ENCODE results near the gene PDE6G.

The PDE6G gene

DNA sequence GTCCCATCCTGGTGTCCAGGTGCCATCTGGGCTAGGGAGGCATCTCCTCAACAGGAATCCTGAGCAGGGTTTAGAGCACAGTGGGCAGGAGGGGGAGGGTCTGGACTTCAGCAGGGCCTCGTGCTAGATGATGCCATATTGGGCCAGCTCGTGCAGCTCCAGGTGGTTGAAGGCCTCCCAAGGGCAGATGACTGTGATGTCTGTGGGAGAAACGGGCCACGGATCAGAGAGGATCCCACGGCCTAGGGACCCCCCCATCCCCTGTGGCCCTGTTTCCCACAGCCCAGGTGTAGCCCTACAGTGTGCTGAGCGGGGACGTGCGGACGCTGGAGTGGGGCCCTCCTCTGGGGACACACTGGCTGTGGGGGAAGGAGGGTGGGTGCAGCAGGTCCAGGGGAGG lies 5.4 kb downstream of the PDE6G start:
- DNase-seq (ENCODE audit: insufficient read length, low spot score) = no peak
- no peak for FAIRE-seq
- TF ChIP-seq, protein P1, sequence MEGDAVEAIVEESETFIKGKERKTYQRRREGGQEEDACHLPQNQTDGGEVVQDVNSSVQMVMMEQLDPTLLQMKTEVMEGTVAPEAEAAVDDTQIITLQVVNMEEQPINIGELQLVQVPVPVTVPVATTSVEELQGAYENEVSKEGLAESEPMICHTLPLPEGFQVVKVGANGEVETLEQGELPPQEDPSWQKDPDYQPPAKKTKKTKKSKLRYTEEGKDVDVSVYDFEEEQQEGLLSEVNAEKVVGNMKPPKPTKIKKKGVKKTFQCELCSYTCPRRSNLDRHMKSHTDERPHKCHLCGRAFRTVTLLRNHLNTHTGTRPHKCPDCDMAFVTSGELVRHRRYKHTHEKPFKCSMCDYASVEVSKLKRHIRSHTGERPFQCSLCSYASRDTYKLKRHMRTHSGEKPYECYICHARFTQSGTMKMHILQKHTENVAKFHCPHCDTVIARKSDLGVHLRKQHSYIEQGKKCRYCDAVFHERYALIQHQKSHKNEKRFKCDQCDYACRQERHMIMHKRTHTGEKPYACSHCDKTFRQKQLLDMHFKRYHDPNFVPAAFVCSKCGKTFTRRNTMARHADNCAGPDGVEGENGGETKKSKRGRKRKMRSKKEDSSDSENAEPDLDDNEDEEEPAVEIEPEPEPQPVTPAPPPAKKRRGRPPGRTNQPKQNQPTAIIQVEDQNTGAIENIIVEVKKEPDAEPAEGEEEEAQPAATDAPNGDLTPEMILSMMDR (IDR thresholded peaks at IDR 0.05; ENCODE audit: insufficient read depth, missing control alignments) = no peak

- FAIRE-seq = no peak
- TF ChIP-seq, protein P1 (IDR thresholded peaks at IDR 0.05; ENCODE audit: insufficient read depth, missing control alignments) = no peak
- no peak for DNase-seq (ENCODE audit: insufficient read length, low spot score)
Observed at GRCh38 chr17:81648707-81649085, 7.6 kb downstream of the PDE6G start.

- no peak for FAIRE-seq
- DNase-seq (ENCODE audit: insufficient read length, low spot score) = no peak
- TF ChIP-seq, protein P1 (IDR thresholded peaks at IDR 0.05; ENCODE audit: insufficient read depth, missing control alignments) = no peak
Observed at GRCh38 chr17:81648013-81648706, 8.2 kb downstream of the PDE6G start.

- TF ChIP-seq, protein P1 (IDR thresholded peaks at IDR 0.05; ENCODE audit: insufficient read depth, missing control alignments) = no peak
- DNase-seq (ENCODE audit: insufficient read length, low spot score) (no peak), FAIRE-seq (no peak)
Observed at GRCh38 chr17:81647640-81648012, 8.7 kb downstream of the PDE6G start.

- no peak for DNase-seq (ENCODE audit: insufficient read length, low spot score)
- no peak for FAIRE-seq
- TF ChIP-seq, protein P1 (IDR thresholded peaks at IDR 0.05; ENCODE audit: insufficient read depth, missing control alignments) = no peak
Observed at GRCh38 chr17:81646869-81647600, 9.3 kb downstream of the PDE6G start.

DNA sequence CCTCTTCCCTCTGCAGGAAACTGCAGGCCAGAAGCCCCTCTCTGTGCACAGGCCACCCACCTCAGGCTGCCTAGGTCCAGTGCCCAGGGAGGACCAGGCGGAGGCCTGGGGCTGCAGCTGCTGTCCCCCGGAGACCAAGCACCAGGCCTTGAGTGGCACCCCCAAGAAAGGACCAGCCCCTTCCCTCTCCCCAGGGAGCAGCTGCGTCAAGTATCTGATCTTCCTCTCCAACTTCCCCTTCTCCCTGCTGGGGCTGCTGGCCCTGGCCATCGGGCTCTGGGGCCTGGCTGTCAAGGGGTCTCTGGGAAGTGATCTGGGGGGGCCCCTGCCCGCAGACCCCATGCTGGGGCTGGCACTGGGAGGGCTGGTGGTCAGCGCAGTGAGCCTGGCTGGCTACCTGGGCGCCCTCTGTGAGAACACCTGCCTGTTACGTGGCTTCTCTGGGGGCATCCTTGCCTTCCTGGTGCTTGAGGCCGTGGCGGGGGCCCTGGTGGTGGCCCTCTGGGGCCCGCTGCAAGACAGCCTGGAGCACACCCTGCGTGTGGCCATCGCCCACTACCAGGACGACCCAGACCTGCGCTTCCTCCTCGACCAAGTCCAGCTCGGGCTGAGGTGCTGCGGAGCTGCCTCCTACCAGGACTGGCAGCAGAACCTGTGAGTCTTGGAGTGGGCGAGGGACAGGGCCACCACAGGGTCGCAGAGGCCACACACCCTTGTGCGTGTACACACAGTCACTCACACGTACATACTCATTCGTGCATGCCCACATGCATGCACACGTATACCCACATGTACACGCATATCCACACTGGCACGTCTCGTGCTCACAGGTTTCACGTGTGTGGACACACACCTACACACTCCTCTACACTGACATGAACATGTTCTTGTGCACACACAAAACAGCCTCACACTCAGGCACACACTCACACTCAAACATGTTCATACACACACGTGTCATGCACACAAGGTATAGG lies 11.1 kb downstream of the PDE6G start:
- TF ChIP-seq, protein P1 (IDR thresholded peaks at IDR 0.05; ENCODE audit: insufficient read depth, missing control alignments) = no peak
- FAIRE-seq (no peak), DNase-seq (ENCODE audit: insufficient read length, low spot score) (no peak)
